HG02852 (cell line): ENCODE results near the gene FARP2.
"Not testable (repeated sequence)": the region's sequence is repeated elsewhere in the genome, so short reads cannot be mapped to it uniquely, and the experiment has no call there.

Source experiments
- ATAC-seq: cut with Tn5 transposase; IDR thresholded peaks from one replicate; pipeline ENCODE4 v1.9.1; 2021; ENCODE audit warnings: mild to moderate bottlenecking, moderate library complexity; ENCODE audit not compliant: unreplicated experiment

FARP2 gene

DNA sequence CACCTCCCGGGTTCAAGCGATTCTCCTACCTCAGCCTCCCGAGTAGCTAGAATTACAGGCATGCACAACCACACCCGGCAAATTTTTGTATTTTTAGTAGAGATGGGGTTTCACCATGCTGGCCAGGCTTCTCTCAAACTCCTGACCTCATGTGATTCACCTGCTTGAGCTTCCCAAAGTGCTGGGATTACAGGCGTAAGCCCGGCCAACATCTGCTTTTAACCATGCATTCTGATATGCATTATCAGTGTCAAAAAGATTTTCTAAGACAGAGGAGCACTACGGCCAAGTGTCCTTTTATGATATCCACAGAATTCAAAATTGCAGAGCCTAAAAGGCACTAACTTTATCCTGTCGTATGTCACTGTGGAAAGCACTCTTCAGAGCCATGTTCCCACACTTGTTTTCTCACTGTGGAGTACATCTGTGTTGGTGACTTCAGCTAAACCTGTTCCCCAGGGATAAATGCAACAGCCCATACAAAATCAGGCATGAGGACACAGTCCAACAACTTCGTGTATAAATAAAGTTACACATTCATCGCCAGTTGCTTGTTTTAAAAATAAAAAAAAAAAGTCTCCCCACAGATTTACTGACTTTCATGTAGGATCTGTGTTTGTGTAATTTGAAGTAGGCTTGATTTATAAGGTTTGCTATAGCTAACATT, 95.9 kb downstream of the FARP2 start:
- no peak for ATAC-seq

DNA sequence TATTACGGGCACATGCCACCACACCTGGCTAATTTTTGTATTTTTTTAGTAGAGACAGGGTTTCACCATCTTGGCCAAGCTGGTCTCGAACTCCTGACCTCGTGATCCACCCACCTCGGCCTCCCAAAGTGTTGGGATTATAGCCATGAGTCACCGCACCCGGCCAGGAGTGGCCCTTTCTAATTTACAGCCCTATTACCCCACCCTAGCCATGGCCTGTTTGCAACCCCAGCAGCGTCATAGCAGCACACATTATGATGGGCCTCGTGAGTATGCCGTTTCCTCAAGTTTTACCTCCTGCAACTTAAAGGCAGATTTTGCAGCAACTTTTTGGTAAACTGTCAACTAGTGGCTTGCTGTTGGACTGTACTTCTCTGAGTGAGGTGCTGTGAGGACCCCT, 97.8 kb downstream of the FARP2 start:
- not testable (repeated sequence) for ATAC-seq

DNA sequence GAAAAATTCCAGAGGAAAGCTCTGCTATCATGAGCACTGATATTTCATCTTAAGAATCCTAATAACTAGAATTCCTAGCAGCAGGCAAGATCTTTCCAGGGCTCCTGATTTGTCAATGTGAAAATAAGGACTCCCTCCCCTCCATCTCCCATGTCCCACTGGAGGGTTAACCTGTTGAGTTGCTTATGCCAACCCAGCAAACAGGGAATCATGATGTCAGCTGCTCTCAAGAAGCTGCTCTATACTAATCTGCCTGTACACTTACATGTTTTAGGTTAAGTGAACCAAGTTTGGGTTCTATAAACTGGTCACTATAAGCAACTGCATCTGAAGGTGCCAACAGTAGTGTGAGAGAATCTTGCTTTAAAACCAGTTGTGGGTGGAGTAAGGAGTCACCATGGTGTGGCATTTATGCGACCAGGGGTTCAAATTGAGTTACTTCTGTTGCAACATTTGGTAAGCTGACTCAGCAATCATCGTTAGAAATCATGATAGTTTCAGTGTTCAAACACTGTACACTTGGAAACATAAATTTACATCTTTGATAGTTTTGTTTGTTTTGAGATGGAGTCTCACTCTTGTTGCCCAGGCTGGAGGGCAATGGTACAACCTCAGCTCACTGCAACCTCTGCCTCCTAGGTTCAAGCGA, 98.9 kb downstream of the FARP2 start:
- ATAC-seq: no peak

DNA sequence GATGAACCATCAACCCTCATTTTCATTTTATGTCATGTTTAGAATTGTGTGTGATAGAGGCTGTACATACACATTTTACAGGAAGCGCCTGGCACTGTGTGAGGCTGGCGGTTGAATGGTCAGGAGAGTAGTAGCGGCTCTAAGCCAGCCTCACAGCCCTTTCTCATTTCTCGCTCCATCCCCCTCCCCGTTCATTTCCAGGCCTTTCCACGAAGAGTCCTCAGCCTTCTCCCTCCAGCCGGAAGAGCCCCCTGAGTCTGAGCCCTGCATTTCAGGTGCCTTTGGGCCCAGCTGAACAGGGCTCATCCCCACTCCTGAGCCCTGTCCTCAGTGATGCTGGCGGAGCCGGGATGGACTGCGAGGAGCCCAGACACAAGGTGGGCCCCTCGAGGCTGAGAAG, 100.5 kb downstream of the FARP2 start:
- ATAC-seq: no peak

DNA sequence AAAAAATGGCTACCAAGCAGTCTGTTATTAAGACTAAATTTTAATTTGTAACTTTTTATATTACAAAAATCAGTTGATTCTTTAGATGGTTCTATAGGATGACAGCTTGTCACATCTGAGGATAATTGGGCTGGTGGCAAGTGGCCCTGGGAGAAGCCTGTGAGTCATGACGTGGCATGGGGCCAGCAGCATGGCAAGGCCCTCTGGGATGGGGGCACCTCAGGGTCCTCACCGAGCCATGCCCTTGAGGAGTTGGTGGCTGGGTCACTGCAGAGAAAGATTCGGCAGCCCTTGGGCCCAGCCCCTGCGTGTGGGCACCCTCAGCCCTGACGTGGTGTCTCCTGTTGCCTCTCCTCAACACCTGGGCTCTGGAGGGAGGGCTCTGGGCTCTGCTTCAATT, 102.6 kb downstream of the FARP2 start:
- no peak for ATAC-seq

DNA sequence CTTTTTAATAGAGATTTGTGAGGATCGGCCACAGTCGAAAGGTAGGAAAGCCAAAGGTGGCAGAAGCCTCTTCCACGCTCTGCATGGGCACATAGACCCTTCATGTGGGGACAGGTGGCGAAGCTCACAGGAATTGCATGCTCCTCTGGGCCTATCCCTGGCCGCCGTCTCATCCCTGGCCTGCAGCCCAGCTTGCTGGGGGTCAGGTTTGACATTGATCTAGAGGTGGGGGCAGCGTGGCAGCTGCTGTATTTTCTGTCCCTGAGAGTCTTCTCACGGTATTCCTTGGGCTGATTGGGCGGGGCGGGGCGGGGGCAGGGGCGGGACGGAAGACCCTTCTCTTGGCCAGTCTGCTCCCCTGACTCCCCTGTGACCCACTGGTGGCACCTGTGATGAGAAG, 103.4 kb downstream of the FARP2 start:
- ATAC-seq: no peak

DNA sequence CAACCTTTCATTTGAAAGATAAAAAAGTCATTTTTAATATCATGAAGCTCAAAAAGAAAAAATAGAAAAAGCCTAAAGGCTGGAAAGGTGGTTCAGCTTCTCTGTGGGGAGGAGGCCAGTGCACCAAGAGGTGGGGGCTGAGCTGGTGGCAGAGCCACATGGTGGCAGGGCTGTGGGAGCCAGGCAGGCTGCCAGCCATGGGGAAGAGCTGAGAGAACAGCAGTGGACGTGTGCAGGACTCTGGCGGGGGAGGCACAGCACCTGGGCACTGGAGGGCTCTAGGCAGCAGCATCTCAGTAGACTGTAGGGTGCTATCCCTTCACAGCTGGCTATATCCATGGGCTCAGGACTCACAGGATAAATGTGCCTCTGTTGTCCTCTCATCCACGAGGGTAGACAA, 104.5 kb downstream of the FARP2 start:
- no peak for ATAC-seq

DNA sequence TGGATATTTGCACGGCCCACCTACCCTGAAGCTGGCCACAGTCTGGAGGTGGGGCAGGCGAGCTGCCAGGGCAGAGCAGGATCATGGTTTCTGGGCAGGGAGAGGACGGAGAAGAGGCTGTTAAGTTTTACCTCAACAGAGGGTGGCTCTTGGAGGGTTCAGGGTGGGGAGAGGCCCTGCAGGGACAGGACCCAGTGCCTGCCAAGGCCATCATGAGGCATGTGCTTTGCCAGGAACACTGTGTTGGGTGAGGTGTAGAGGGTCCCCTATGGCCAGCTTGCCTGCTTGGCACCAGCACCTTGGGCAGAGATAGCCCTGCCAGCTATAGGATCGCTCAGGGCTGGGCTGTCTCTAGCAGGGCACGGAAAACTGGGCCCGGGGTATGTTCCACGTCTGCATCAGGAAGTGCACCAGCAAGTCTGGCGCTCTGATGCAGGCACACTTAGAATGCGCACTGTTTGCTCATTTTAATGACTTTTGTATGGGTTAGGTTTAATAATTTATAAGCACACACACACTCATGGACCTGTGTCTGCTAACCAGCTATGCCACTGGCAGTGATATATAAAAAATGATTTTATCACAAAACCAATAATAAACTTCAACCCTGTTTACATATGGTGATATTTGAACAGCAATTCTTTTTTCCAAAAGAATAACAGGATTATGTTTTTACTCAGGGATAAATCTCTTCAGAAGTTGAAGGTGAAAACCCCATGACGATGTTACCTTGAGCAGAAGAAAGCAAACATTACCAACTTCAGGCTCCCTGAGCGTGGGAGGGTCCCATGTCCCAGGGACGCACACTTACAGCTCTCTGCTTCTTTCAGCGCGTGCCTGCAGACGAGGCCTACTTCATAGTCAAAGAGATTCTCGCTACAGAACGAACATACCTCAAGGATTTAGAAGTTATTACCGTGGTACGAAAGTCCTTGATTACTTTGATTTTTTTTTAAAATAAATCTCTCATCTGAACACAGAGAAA, 105.9 kb downstream of the FARP2 start:
- ATAC-seq: no peak

DNA sequence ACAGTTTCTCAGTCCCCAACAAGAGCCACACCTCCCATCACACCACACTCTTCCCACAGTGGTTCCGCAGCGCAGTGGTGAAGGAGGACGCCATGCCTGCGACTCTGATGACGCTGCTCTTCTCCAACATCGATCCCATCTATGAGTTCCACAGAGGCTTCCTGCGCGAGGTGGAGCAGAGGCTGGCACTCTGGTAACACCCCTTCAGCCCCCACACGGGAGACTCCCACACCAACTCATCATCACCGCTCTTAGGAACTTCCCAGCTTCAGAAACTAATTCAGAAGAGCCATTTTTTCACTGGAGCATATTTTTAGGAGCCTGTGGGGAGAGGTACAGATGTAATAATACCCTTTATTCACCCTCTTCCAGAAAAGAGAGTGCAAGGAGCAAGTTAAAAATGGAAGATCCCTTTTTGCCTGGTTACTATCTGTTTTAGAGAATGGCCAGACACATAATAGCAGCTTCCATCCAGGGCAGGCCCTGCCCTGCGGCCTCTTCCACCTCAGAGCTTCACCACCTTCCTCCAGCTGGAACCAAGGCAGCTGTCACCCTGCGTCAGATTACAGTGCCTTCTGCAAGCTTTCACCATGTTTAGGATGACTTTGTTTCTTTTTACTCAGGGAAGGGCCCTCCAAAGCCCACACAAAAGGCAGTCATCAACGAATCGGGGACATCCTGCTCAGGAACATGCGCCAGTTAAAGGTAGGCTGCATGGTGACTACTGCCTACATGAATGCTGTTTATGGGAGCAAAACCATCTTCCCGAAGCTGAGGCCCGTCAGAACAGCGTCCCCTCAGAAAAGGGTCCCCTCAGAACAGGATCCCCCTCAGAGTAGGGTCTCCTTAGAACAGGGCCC, 107.4 kb downstream of the FARP2 start:
- ATAC-seq: no peak

DNA sequence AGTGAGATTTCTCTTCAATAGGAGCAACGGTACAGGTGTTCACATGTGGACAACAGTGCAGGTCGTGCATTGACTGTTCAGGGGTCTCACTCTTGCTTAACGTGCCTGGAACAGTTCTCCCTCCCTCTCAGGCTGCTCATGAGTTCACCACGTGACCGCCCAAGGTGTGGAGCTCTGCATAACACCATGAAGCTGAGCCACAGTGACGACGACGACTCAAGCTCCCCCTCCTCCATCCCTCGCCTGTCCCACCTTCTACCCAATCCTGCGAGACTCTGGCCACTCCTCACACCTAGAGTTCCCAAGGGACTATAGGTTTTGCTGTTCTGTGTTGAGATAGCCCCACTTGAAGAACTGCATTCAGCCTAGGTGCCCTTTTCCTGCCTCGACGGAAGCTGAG, 109.5 kb downstream of the FARP2 start:
- ATAC-seq: no peak

DNA sequence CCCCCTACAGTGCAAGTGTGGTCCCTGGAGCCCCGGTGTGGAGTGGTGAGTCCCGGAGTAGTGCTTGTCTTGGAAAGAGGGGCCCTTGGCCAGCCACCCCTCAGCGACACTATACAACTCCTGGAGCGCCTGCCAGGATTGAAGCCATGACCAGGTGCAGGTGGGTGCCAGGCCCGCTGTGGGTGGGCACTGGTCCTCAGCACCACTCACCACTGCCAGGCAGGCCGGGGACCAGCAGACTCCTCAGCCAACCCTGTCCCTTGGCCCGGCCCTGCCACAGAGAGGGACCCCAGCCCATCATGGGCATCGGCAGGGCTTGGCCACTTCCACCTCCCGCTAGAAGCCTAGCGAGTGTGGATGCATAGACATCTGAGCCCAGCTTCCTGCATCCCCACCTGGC, 110.1 kb downstream of the FARP2 start:
- ATAC-seq: no peak

DNA sequence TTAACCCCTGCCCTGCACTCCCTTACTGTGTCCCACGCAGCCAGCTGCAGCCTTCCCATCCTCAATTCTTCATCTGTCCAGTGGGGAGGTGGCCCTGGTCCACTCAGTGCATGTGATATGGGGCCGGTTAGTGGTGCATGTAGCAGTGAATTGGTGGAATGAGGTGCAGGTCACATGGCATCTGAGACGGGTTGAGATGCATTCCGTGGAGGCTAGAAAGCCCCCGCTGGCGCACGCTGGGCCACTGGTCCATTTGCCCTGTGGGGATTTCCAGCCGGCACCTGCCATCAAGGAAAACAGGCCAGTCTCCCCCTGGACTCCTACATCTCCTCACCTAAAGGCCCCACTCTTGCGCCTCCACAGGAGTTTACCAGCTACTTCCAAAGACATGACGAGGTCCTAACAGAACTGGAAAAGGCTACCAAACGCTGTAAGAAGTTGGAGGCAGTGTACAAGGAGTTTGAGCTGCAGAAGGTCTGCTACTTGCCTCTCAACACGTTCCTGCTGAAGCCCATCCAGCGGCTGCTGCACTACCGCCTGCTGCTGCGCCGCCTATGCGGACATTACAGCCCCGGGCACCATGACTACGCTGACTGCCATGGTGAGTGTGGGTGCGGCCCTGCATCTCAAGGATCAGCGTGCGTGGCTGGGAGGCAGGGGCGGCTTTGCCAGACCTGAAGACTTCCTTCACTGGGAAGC, 111.8 kb downstream of the FARP2 start:
- no peak for ATAC-seq

DNA sequence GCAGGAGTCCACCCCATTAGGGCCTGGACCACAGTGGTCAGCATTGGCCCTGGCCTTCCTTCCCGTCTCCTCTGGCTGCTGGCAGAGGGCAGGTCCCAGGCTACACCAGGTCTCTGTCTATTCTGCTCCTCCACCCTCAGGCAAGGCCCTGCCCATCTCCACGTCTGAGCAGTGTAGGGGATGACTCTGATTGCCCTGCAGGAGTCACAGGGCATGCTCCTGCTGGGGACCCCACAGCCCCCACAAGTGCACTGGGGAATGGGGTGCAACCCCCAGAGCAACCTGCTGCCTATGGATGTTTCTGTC, 112.3 kb downstream of the FARP2 start:
- ATAC-seq: no peak

DNA sequence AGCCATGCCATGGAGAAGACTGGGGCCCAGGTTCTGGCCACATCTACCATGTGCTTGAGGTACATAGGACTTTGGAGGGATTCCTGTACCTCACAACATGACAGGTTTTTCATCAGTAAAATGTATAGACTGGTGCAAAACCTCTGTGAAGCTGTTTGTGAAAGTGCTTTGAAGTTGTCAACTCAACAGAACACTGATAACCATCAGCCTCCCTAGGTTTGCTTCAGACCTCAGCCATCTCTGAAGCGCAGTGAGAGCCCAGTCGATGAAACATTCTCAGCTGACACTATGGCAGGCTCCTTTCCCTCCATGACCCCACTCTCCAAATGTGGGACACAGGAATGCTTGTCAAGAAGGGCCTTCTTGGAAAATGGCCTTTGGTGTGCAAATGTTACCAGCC, 113.7 kb downstream of the FARP2 start:
- ATAC-seq: no peak

DNA sequence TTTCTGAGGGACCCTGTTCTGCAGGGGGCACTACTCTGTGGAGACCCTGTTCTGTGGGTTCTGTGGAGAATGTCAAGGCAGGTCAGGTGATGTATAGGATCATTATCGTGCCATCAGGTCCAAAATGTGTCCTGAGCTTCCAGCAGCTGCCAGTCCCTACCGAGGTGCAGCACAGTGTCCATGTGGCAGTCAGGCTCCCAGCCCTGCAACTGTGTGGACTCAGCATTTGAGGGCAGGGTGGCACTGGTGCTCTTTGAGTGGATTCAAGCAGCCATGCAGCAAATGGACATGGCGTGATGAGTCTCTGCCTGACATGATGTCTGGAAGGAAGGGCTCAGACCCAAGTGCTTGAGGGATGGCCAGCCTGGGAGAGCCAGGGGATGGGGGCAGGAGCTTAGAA, 117.3 kb downstream of the FARP2 start:
- ATAC-seq: no peak

DNA sequence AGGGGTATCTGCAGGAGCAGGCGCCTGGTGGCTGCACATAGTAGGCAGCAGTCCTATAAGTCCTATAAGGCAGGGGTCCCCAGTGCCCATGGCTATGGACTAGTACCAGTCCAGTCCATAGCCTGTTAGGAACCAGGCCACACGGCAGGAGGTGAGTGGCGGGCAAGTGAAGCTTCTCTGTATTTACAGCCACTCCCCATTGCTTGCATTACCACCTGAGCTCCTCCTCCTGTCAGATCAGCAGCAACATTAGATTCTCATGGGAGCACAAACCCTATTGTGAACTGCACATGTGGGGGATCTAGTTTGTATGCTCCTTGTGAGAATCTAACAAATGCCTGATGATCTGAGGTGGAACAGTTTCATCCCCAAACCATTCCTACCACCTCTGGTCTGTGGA, 119.2 kb downstream of the FARP2 start:
- ATAC-seq: no peak

DNA sequence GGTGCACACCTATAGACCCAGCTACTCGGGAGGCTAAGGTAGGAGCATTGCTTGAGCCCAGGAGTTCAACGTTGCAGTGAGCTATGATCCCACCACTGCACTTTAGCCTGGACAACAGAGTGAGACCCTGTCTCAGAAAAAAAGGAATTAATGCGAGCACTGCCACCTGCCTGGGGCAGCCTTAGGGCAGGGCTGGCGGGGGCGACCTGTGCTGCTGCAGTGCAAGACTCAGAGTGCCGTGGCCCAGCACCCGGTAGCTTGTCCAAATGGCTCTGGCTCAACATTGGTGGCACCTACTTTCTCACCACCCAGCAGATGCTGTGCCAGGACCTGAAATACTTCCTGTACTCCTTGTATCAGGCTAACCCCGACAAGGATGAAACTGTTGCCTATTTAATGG, 122.1 kb downstream of the FARP2 start:
- no peak for ATAC-seq

DNA sequence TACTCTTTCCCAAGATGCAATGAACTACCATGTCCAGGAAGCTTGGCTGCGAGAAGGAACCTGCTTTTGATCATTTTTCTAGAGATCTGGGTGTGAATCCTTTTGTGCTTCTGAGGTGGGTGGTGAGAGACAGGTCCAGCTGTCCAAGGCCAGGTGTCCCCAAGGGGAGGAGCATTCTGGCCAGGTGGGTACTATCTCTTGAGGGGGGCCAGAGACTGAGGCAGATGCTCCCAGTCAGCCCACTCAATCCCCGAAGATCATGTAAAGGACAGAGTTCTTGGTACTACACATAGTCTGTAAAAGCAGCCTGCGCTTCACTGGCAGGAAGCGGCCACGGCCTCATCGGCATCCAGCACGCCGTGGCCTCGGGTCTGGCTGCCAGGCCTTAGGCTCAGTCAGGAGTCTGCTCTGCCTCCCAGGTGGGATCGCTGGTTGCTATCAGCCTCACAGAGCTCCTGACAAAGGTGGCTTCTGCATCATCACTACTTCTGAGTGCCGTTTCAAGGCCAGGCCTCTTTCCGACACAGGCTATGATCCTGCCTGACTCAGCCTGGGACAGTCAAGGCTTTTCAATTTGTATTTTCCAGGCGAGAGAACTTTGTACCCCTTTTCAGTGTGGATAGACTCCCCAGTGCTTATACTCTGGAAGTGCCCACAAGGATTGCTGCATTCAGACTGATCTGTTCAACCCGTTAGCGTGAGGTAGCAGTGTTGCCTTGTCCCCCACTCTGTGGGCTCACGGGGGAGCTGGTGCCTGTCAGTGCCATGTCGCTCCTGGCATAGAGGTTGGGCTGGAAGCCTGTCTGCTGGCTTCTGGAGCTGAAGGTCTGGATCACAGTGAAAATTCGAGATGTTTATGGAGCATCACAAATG, 123.2 kb downstream of the FARP2 start:
- ATAC-seq: no peak

DNA sequence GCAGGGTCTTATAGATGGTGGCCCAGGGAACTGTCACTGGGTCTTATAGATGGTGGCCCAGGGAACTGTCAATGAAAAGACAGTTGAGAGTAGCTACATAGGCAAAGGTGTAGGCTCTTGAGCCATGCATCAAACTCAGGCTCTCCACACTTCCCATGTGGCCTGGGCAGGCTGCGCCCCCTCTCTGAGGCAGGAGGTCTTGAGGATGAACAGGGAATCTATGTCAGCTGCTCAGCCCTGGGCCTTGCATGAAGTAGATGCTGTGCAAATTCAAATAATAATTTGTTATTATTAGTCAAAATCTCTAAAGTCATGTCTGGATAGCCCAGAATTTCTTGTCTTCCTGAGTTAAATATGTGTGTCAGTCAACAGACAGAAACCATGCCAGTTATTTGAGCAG, 125.6 kb downstream of the FARP2 start:
- no peak for ATAC-seq
